ENCODE results near the gene SHISA8. TPM values are rescaled to one million over a fixed set of nuclear protein-coding genes. Genes with fewer than 3 reads are reported as not detected.
A peak's percentile ranks its signal among the peaks of the same experiment; 100 is the strongest.

Gene SHISA8
- total and polyA plus RNA-seq, 7 donors: 0.15 to 0.26 (median 0.26) TPM; not detected in 4

- ATAC-seq (peak; percentile 81 to 87 (median 85)), DNase-seq (peak; percentile 86 to 91)
- no peaks in the 10 kb centered on the region for H3K9me3 ChIP-seq
- peaks cover 13% of the 10 kb centered on the region for H3K4me1 ChIP-seq
- intact Hi-C loops (cut with DNase I): loop anchor here (1.0 to 2.0 kb wide), 5 partner anchors 119 to 244 kb away; no protein-coding TSS in a partner anchor
- TF ChIP-seq CTCF (IDR thresholded peaks at IDR 0.05): peak; percentile 97
- H3K27ac ChIP-seq: peak overlapping the region; percentile 26
- WGBS, 3 donors: 43 to 60% (median 49%) methylated on average over 13 of the region's 13 CpGs
- no peaks in the 10 kb centered on the region for H3K27me3 ChIP-seq (ENCODE audit: insufficient read depth in 3 of 3, low read length in 2 of 3)
- no peaks in the 10 kb centered on the region for H3K36me3 ChIP-seq (ENCODE audit: insufficient read depth in 1 of 2, low read depth in 1 of 2)
- H3K4me3 ChIP-seq: no peak overlapping the region
These were observed 26.2 kb upstream of the SHISA8 start for GRCh38 chr22:41940832-41941765.

GRCh38 chr22:41939981-41940831, 25.3 kb upstream of the SHISA8 start:
- no peak for TF ChIP-seq CTCF (IDR thresholded peaks at IDR 0.05)
- no peaks in the 10 kb centered on the region for H3K36me3 ChIP-seq (ENCODE audit: insufficient read depth in 1 of 2, low read depth in 1 of 2)
- peak overlapping the region; percentile 18 for H3K27ac ChIP-seq
- no peak overlapping the region for H3K4me3 ChIP-seq
- no peaks in the 10 kb centered on the region for H3K27me3 ChIP-seq (ENCODE audit: insufficient read depth in 3 of 3, low read length in 2 of 3)
- intact Hi-C loops (cut with DNase I): loop anchor here (2.0 kb wide), 3 partner anchors 191 to 243 kb away; no protein-coding TSS in a partner anchor
- peaks cover 8% of the 10 kb centered on the region for H3K4me1 ChIP-seq
- H3K9me3 ChIP-seq: no peaks in the 10 kb centered on the region
- DNase-seq: no peak
- 82 to 92% (median 84%) methylated on average over 13 of the region's 13 CpGs for WGBS, 3 donors
- ATAC-seq: no peak

GRCh38 chr22:41936894-41937169, 22.0 kb upstream of the SHISA8 start:
- Histone ChIP-seq H3K27me3 (ENCODE audit: insufficient read depth in 3 of 3, low read length in 2 of 3) (no peaks in the 10 kb centered on the region), H3K27ac (no peak overlapping the region), H3K4me3 (no peak overlapping the region), H3K36me3 (ENCODE audit: insufficient read depth in 1 of 2, low read depth in 1 of 2) (no peaks in the 10 kb centered on the region), H3K4me1 (peaks cover 8% of the 10 kb centered on the region), H3K9me3 (no peaks in the 10 kb centered on the region)
- DNase-seq: no peak
- no peak for TF ChIP-seq CTCF (IDR thresholded peaks at IDR 0.05)
- WGBS, 3 donors: 81 to 90% (median 88%) methylated on average over 2 of the region's 2 CpGs
- ATAC-seq: no peak
- intact Hi-C loops (cut with DNase I): no loop called here

- H3K27ac ChIP-seq: no peak overlapping the region
- H3K27me3 ChIP-seq (ENCODE audit: insufficient read depth in 3 of 3, low read length in 2 of 3): no peaks in the 10 kb centered on the region
- H3K9me3 ChIP-seq: no peaks in the 10 kb centered on the region
- H3K4me3 ChIP-seq: no peak overlapping the region
- intact Hi-C loops (cut with DNase I): no loop called here
- WGBS, 3 donors: 89 to 90% (median 90%) methylated on average over 8 to 9 of the region's 9 CpGs
- peaks cover under 1% of the 10 kb centered on the region for H3K4me1 ChIP-seq
- TF ChIP-seq CTCF (IDR thresholded peaks at IDR 0.05): no peak
- DNase-seq (no peak), ATAC-seq (no peak)
- no peaks in the 10 kb centered on the region for H3K36me3 ChIP-seq (ENCODE audit: insufficient read depth in 1 of 2, low read depth in 1 of 2)
These were observed 20.6 kb upstream of the SHISA8 start for GRCh38 chr22:41935509-41935908.
